Measurements from ENCODE around the gene PRPF40B.

DNA sequence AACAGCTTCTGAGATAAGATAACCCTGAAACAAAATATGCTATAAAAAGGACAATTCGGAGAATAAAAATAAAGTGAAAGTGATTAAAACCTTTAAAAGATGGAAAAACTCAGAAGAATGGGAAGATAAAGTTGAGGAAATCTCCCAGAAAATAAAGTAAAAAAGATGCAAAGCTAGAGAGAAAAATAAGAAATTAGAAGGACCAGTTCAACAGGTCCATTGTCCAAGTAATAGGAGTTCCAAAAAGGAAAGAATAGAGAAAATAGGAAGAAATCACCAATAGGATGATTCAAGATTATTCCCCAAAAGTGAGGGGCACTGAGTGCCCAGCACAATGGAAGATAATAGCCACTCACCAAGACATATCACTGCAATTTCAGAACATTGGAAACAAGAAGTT, 4.8 kb upstream of the PRPF40B start:
- TF ChIP-seq POLR2A (IDR thresholded peaks at IDR 0.05), result no peak
- TF ChIP-seq, protein P1, sequence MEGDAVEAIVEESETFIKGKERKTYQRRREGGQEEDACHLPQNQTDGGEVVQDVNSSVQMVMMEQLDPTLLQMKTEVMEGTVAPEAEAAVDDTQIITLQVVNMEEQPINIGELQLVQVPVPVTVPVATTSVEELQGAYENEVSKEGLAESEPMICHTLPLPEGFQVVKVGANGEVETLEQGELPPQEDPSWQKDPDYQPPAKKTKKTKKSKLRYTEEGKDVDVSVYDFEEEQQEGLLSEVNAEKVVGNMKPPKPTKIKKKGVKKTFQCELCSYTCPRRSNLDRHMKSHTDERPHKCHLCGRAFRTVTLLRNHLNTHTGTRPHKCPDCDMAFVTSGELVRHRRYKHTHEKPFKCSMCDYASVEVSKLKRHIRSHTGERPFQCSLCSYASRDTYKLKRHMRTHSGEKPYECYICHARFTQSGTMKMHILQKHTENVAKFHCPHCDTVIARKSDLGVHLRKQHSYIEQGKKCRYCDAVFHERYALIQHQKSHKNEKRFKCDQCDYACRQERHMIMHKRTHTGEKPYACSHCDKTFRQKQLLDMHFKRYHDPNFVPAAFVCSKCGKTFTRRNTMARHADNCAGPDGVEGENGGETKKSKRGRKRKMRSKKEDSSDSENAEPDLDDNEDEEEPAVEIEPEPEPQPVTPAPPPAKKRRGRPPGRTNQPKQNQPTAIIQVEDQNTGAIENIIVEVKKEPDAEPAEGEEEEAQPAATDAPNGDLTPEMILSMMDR (IDR thresholded peaks at IDR 0.05), result no peak

Measured in lower leg skin (tissue), 3 donors.